Measurements from ENCODE around the gene PRR18. TPM values are rescaled to one million over a fixed set of nuclear protein-coding genes. Genes with fewer than 3 reads are reported as not detected.

The PRR18 gene
- total RNA-seq, 3 donors from 2014 or later (not counting 1 experiment from before 2014, with no cell fraction given), result not detected

- WGBS (ENCODE audit: insufficient coverage), result 90% methylated on average over 2 of the region's 5 CpGs
- peaks cover 7 to 11% of the 10 kb centered on the region in 2 donors for H3K27me3 Mint-ChIP-seq (ENCODE audit: low read depth in 2 of 2)
- Histone ChIP-seq H3K27ac (ENCODE audit: low read length) (no peak overlapping the region), H3K4me1 (ENCODE audit: control insufficient read depth, insufficient read depth, low read length) (no peaks in the 10 kb centered on the region), H3K27me3 (ENCODE audit: control insufficient read depth, insufficient read depth, low read length) (no peaks in the 10 kb centered on the region), H3K4me3 (ENCODE audit: low read length) (no peak overlapping the region), H3K9me3 (ENCODE audit: control insufficient read depth, insufficient read depth, low read length) (no peaks in the 10 kb centered on the region), H3K36me3 (ENCODE audit: control insufficient read depth, insufficient read depth, low read length) (no peaks in the 10 kb centered on the region)
- intact Hi-C loops (cut with micrococcal nuclease), result no loop called here
- H3K27ac Mint-ChIP-seq, result no peak overlapping the region
- DNase-seq, result no peak
- no peak overlapping the region for H3K4me3 Mint-ChIP-seq
- TF ChIP-seq, protein P1, sequence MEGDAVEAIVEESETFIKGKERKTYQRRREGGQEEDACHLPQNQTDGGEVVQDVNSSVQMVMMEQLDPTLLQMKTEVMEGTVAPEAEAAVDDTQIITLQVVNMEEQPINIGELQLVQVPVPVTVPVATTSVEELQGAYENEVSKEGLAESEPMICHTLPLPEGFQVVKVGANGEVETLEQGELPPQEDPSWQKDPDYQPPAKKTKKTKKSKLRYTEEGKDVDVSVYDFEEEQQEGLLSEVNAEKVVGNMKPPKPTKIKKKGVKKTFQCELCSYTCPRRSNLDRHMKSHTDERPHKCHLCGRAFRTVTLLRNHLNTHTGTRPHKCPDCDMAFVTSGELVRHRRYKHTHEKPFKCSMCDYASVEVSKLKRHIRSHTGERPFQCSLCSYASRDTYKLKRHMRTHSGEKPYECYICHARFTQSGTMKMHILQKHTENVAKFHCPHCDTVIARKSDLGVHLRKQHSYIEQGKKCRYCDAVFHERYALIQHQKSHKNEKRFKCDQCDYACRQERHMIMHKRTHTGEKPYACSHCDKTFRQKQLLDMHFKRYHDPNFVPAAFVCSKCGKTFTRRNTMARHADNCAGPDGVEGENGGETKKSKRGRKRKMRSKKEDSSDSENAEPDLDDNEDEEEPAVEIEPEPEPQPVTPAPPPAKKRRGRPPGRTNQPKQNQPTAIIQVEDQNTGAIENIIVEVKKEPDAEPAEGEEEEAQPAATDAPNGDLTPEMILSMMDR (IDR thresholded peaks at IDR 0.05), result no peak
- no peaks in the 10 kb centered on the region for H3K36me3 Mint-ChIP-seq
- ATAC-seq, result no peak
- H3K9me3 Mint-ChIP-seq, result no peaks in the 10 kb centered on the region
- H3K4me1 Mint-ChIP-seq, result no peaks in the 10 kb centered on the region
Measured at GRCh38 chr6:166267526-166267925, 40.7 kb downstream of the PRR18 start.

- H3K9me3 Mint-ChIP-seq, result no peaks in the 10 kb centered on the region
- no peaks in the 10 kb centered on the region for H3K9me3 ChIP-seq (ENCODE audit: control insufficient read depth, insufficient read depth, low read length)
- H3K27ac ChIP-seq (ENCODE audit: low read length), result no peak overlapping the region
- no peak overlapping the region for H3K4me3 ChIP-seq (ENCODE audit: low read length)
- intact Hi-C loops (cut with micrococcal nuclease), result no loop called here
- no peak overlapping the region for H3K4me3 Mint-ChIP-seq
- no peaks in the 10 kb centered on the region for H3K4me1 Mint-ChIP-seq
- H3K36me3 Mint-ChIP-seq, result no peaks in the 10 kb centered on the region
- no peaks in the 10 kb centered on the region for H3K36me3 ChIP-seq (ENCODE audit: control insufficient read depth, insufficient read depth, low read length)
- 93% methylated on average over 2 of the region's 3 CpGs for WGBS (ENCODE audit: insufficient coverage)
- H3K27me3 ChIP-seq (ENCODE audit: control insufficient read depth, insufficient read depth, low read length), result no peaks in the 10 kb centered on the region
- TF ChIP-seq, protein P1 (IDR thresholded peaks at IDR 0.05), result no peak
- H3K27me3 Mint-ChIP-seq (ENCODE audit: low read depth in 2 of 2), result peaks cover 7 to 11% of the 10 kb centered on the region in 2 donors
- ATAC-seq (no peak), DNase-seq (no peak)
- H3K4me1 ChIP-seq (ENCODE audit: control insufficient read depth, insufficient read depth, low read length), result no peaks in the 10 kb centered on the region
- H3K27ac Mint-ChIP-seq, result no peak overlapping the region
Measured at GRCh38 chr6:166266336-166266735, 41.9 kb downstream of the PRR18 start.

GRCh38 chr6:166262743-166263515, 45.3 kb downstream of the PRR18 start:
- WGBS (ENCODE audit: insufficient coverage), result 87% methylated on average over 17 of the region's 17 CpGs
- no peaks in the 10 kb centered on the region for H3K9me3 Mint-ChIP-seq
- no peak for ATAC-seq

More at GRCh38 chr6:166262743-166263515, 45.3 kb downstream of the PRR18 start:
- intact Hi-C loops (cut with micrococcal nuclease), result no loop called here
- no peaks in the 10 kb centered on the region for H3K36me3 ChIP-seq (ENCODE audit: control insufficient read depth, insufficient read depth, low read length)
- H3K27me3 ChIP-seq (ENCODE audit: control insufficient read depth, insufficient read depth, low read length), result no peaks in the 10 kb centered on the region
- Mint-ChIP-seq H3K36me3 (no peaks in the 10 kb centered on the region), H3K4me1 (peaks cover 21 to 30% of the 10 kb centered on the region in 2 donors), H3K27me3 (ENCODE audit: low read depth in 2 of 2) (peaks cover 5 to 9% of the 10 kb centered on the region in 2 donors), H3K4me3 (no peak overlapping the region), H3K27ac (no peak overlapping the region)
- no peak overlapping the region for H3K27ac ChIP-seq (ENCODE audit: low read length)
- H3K4me1 ChIP-seq (ENCODE audit: control insufficient read depth, insufficient read depth, low read length), result peaks cover 26% of the 10 kb centered on the region
- H3K9me3 ChIP-seq (ENCODE audit: control insufficient read depth, insufficient read depth, low read length), result no peaks in the 10 kb centered on the region
- DNase-seq, result no peak
- H3K4me3 ChIP-seq (ENCODE audit: low read length), result no peak overlapping the region
- TF ChIP-seq, protein P1 (IDR thresholded peaks at IDR 0.05), result no peak
